Measurements from ENCODE around the gene PCGF3.

DNA sequence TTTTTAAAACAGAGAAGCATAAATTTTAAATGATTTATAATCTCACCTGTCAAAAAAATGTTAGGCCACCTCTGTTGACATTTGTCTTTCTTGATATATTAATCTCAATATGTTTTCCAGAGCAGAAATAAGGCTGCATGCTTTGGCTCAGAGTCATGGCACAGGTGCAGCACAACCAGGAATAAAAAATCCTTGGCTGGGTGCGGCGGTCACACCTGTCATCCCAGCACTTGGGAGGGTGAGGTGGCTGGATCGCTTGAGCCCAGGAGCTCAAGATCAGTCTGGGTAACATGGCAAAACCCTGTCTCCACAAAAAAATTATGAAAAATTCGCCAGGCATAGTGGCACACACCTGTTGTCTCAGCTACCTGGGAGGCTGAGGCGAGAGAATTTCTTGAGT is 102.2 kb downstream of the PCGF3 start:
- TF ChIP-seq ZFP37 (tag by site-specific recombination; IDR thresholded peaks at IDR 0.05) (no peak), TCF7L2 (IDR thresholded peaks at IDR 0.05; ENCODE audit: borderline replicate concordance, low read depth, low read length) (no peak), ZNF174 (tag by site-specific recombination; IDR thresholded peaks at IDR 0.05) (no peak), ZNF560 (tag by site-specific recombination; IDR thresholded peaks at IDR 0.05; ENCODE audit: borderline replicate concordance) (no peak), ZNF239 (tag by site-specific recombination; IDR thresholded peaks at IDR 0.05) (no peak)
- TF ChIP-seq, protein P1, sequence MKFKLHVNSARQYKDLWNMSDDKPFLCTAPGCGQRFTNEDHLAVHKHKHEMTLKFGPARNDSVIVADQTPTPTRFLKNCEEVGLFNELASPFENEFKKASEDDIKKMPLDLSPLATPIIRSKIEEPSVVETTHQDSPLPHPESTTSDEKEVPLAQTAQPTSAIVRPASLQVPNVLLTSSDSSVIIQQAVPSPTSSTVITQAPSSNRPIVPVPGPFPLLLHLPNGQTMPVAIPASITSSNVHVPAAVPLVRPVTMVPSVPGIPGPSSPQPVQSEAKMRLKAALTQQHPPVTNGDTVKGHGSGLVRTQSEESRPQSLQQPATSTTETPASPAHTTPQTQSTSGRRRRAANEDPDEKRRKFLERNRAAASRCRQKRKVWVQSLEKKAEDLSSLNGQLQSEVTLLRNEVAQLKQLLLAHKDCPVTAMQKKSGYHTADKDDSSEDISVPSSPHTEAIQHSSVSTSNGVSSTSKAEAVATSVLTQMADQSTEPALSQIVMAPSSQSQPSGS (tag by site-specific recombination; IDR thresholded peaks at IDR 0.05; ENCODE audit: low read depth): no peak
- TF ChIP-seq, protein P2, sequence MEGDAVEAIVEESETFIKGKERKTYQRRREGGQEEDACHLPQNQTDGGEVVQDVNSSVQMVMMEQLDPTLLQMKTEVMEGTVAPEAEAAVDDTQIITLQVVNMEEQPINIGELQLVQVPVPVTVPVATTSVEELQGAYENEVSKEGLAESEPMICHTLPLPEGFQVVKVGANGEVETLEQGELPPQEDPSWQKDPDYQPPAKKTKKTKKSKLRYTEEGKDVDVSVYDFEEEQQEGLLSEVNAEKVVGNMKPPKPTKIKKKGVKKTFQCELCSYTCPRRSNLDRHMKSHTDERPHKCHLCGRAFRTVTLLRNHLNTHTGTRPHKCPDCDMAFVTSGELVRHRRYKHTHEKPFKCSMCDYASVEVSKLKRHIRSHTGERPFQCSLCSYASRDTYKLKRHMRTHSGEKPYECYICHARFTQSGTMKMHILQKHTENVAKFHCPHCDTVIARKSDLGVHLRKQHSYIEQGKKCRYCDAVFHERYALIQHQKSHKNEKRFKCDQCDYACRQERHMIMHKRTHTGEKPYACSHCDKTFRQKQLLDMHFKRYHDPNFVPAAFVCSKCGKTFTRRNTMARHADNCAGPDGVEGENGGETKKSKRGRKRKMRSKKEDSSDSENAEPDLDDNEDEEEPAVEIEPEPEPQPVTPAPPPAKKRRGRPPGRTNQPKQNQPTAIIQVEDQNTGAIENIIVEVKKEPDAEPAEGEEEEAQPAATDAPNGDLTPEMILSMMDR (tag by site-specific recombination; IDR thresholded peaks at IDR 0.05): no peak
- TF ChIP-seq, protein P3, sequence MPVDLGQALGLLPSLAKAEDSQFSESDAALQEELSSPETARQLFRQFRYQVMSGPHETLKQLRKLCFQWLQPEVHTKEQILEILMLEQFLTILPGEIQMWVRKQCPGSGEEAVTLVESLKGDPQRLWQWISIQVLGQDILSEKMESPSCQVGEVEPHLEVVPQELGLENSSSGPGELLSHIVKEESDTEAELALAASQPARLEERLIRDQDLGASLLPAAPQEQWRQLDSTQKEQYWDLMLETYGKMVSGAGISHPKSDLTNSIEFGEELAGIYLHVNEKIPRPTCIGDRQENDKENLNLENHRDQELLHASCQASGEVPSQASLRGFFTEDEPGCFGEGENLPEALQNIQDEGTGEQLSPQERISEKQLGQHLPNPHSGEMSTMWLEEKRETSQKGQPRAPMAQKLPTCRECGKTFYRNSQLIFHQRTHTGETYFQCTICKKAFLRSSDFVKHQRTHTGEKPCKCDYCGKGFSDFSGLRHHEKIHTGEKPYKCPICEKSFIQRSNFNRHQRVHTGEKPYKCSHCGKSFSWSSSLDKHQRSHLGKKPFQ (tag by site-specific recombination; IDR thresholded peaks at IDR 0.05): no peak
- TF ChIP-seq, protein P4, sequence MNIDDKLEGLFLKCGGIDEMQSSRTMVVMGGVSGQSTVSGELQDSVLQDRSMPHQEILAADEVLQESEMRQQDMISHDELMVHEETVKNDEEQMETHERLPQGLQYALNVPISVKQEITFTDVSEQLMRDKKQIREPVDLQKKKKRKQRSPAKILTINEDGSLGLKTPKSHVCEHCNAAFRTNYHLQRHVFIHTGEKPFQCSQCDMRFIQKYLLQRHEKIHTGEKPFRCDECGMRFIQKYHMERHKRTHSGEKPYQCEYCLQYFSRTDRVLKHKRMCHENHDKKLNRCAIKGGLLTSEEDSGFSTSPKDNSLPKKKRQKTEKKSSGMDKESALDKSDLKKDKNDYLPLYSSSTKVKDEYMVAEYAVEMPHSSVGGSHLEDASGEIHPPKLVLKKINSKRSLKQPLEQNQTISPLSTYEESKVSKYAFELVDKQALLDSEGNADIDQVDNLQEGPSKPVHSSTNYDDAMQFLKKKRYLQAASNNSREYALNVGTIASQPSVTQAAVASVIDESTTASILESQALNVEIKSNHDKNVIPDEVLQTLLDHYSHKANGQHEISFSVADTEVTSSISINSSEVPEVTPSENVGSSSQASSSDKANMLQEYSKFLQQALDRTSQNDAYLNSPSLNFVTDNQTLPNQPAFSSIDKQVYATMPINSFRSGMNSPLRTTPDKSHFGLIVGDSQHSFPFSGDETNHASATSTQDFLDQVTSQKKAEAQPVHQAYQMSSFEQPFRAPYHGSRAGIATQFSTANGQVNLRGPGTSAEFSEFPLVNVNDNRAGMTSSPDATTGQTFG (tag by site-specific recombination; IDR thresholded peaks at IDR 0.05; ENCODE audit: borderline replicate concordance): no peak
